HPDE6-E6E7 (cell line): ENCODE measurements around the gene DCLK2.

ENCODE experiments used
- DNase-seq: peaks from one replicate; pipeline ENCODE4 v3.0.0; 2011; ENCODE audit warnings: missing footprints; ENCODE audit errors: extremely low spot score

DCLK2 gene

DNA sequence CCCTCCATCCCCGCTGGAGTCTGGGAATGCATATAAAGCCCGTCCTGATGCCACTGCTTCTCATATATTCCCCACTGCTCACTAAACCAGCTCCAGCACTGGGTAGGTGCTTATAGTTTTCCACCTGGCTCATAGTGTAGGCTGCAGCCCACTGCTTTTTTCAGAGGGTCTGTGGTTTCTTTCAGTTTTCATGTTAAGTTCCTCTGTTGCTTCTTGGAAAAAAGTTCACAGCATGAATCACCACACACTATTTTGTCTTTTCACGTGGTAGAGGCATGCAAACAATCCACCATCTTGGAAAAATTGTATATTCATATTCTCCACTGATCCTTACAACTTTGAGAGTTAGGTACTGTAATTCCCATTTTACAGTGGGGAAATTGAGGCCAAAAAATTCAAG is 39.4 kb downstream of the DCLK2 start:
- no peak for DNase-seq

- no peak for DNase-seq
Observed at GRCh38 chr4:150119492-150119891, 41.2 kb downstream of the DCLK2 start.

DNA sequence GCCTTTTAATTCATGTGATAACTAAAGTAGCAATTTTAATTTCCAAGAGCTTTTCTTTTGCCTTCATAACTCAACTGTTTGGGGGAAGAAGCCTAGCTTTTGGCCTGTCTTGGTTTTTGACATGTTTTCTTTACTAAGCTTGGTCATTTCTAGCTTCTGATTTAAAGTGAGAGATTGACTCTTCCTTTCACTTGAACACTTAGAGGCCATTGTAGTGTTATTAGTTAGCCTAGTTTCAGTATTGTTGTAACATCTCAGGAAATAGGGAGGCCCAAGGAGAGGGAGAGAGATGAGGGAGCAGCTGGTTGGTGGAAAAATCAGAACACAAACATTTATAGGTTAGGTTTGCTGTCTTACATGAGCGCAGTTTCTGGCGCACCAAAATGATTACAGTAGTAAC is 44.8 kb downstream of the DCLK2 start:
- DNase-seq, result no peak

GRCh38 chr4:150123796-150124677 is 45.8 kb downstream of the DCLK2 start:
- no peak for DNase-seq

GRCh38 chr4:150126201-150126863 is 48.1 kb downstream of the DCLK2 start:
- no peak for DNase-seq

- DNase-seq, result no peak
Observed at GRCh38 chr4:150126864-150127203, 48.6 kb downstream of the DCLK2 start.

GRCh38 chr4:150127757-150128156 is 49.5 kb downstream of the DCLK2 start:
- no peak for DNase-seq

DNA sequence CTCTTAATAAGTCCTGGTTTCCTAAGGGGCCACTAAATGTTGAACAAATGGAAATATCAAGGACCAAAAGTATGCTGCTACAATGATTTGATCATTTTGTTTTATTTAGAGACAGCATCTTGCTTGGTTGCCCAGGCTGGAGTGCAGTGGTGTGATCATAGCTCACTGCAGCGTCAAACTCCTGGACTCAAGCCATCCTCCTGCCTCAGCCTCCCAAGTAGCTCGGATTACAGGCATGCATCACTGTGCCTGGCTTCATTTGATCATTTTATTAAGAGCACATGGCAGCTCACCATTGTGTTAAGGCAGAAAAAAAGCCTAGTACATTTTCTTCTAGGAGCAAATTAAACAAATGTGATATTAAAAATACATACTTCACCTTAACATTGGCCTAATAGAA is 52.7 kb downstream of the DCLK2 start:
- no peak for DNase-seq

- no peak for DNase-seq
Observed at GRCh38 chr4:150131581-150132228, 53.5 kb downstream of the DCLK2 start.

- no peak for DNase-seq
Observed at GRCh38 chr4:150133605-150134004, 55.4 kb downstream of the DCLK2 start.

DNA sequence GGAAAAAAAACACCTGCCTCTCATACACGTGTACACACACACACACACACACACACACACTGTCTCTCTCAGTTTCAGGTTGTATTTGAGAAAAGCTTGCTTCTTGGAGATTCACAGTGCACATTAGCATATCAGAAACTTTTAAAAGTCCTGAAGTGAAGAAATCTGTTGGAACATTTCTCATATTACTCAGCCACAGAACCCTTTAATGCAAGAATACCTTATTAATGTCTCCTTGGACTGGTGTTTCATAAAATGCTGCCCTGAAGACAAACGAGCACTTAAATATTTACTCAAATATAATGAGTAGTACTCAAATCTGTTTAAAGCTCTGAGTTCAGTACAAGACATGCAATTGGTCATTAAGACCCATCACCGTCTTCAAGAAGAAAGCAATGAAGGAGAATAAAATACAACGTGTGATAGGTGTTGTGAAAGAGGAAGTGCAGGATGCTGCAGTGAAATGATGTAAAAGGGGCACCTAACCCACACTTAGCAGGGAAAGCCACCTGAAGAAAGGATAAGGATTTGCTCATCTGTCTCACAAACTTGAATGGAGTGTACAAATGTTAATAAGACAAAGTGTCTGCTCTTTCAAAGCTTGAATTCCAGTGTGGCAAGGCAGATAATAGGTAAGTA is 57.0 kb downstream of the DCLK2 start:
- no peak for DNase-seq

GRCh38 chr4:150136036-150136435 is 57.8 kb downstream of the DCLK2 start:
- DNase-seq, result no peak

- DNase-seq, result no peak
Observed at GRCh38 chr4:150136481-150136880, 58.2 kb downstream of the DCLK2 start.

DNA sequence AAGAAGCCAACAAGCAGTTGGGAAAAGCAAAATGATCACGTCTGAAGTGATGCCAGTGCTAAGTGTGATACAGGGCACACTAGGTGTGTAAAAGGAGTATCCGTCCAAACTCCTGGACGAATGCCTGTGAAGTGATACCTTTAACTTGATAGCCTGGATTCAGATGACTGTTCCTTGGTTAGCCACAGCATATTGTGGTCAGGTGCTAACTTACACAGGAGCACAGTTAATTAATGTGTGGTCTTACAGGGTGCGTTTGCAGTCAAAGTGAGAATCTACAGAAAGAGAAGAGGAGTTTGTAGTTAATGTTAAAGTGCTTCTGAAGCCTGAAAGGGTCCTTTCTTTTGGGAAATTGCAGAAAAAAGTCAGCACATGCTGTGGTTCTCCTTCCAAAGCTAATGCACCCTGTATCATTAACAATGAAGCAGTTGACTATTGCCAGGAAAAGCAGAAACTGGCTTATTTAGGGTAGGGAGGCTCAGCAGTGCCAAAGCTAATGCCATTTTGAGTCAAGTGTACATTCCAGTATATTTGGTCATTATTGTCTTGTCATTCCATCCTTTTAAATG is 61.1 kb downstream of the DCLK2 start:
- no peak for DNase-seq

- peak; percentile 19 for DNase-seq
Observed at GRCh38 chr4:150140774-150141400, 62.6 kb downstream of the DCLK2 start.

GRCh38 chr4:150141756-150142155 is 63.5 kb downstream of the DCLK2 start:
- DNase-seq, result no peak

GRCh38 chr4:150142831-150143230 is 64.6 kb downstream of the DCLK2 start:
- no peak for DNase-seq

DNA sequence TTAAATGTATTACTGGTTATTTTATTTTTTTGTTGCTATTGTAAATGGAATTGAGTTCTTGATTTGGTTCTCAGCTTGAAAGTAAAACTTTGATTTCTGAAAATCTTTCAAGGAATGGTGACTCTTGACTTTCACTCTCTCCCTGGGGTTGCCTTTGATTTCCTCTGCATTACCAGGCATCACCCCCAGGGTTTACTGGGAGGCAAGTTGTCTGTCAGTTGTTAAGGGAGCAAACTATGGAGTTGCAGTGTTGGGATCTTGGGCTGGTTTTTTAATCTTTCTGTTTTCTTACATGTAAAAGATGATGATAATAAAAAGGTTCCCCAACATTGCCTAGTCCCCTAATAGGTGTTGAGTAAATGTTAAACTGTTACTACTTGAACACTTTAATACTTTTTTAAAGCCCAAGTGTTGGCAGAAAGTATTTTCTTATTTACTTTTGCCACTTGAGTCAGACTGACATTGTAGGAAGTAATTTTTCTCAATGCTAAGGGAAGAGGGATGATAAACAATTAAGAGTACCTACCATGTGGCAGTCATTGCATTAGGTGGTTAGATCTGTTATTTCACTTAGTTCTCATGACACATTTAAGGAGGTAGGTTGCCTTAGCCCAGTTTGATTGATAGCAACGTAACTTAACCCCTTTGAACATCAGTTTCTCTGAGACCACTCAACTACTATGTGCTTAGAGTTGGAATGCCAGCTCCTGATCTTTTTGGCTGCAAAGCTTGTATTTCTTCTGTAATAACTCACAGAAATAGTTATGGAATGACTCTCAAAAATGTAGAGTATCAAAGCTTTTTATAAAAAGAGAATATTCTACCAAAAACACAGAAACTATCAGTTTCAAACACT is 67.1 kb downstream of the DCLK2 start:
- no peak for DNase-seq

- DNase-seq, result no peak
Observed at GRCh38 chr4:150145946-150146340, 67.7 kb downstream of the DCLK2 start.

- no peak for DNase-seq
Observed at GRCh38 chr4:150149381-150149780, 71.1 kb downstream of the DCLK2 start.

- no peak for DNase-seq
Observed at GRCh38 chr4:150150629-150151062, 72.4 kb downstream of the DCLK2 start.
